ENCODE results near the gene PEX14.

- no peak for TF ChIP-seq CREB1 (IDR thresholded peaks at IDR 0.05; ENCODE audit: low read depth)
- TF ChIP-seq MAX (IDR thresholded peaks at IDR 0.05) = no peak
- TF ChIP-seq RAD21 (IDR thresholded peaks at IDR 0.05; ENCODE audit: low read depth) = no peak
- no peak for TF ChIP-seq CEBPB (IDR thresholded peaks at IDR 0.05)
- TF ChIP-seq TAF1 (IDR thresholded peaks at IDR 0.05; ENCODE audit: low read depth) = no peak
- TF ChIP-seq EP300 (IDR thresholded peaks at IDR 0.05; ENCODE audit: borderline replicate concordance) = no peak
- no peak for TF ChIP-seq ZBTB7A (IDR thresholded peaks at IDR 0.05; ENCODE audit: low read depth)
- TF ChIP-seq YY1 (IDR thresholded peaks at IDR 0.05; ENCODE audit: low read depth) = no peak
- no peak for TF ChIP-seq REST (IDR thresholded peaks at IDR 0.05; ENCODE audit: low read depth)
These were observed 141.4 kb downstream of the PEX14 start for GRCh38 chr1:10615932-10616671.

Measured in Ishikawa (cell line).